ENCODE measurements around the gene UBE2R2. TPM values are rescaled to one million over a fixed set of nuclear protein-coding genes. Genes with fewer than 3 reads are reported as not detected.
"Not testable (repeated sequence)": the region's sequence is repeated elsewhere in the genome, so short reads cannot be mapped to it uniquely, and the experiment has no call there.

The UBE2R2 gene
- total RNA-seq, 1 donor from 2014 or later = 26.1 TPM

DNA sequence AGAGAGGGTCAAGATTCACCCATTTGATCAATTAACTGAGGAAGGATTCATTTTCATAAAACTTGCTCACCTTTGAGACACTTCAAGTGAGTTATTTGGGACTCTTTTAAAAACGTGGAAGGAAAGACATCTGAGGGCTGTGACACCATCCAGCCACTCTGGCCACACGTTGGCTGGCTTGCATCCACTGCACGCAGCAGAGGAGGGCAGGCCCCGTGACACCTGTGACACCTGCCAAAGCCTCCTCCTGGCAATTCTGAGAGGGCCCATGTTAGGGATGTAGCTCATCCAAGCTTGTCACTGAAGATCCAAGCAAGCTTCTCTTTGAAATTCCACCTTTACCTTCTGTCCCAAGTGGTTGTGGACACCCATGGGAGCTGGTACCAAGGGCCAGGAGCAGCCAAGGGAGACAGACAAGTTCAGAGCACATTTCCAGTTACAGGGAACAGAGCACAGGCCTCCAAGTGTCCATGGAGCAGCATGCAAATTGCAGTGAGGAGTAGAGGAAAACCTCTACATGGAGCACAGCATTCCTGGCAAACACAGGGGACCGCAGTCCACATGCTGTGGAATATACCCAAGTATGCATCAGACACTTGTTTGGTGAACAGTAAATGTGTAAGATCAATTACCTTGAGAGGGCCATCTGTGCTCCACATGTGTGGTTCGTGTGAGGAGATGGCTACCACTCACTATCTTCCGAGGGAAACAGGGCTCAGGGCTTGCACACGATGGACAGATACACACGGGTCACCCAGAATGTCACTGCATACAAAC, 16.8 kb upstream of the UBE2R2 start:
- peak; percentile 26 for DNase-seq

DNA sequence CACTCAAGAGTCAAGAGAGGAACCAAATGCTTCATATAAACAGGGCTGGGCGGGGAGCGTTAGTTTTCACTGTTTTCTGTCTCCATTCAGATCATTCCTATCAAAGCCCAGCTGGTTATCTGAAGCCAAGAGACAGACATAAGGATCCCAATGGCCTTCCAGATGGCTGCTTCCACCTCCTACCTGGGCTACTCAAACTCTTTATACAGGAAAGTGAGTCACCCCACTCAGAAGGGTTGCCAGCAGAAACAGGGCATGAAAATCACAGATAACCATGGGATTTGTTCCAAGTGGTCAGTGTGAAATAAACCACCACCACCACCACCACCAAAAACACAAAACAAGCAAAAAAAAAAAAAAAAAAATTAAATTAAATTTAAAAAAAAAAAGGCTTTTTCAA, 16.1 kb upstream of the UBE2R2 start:
- DNase-seq = no peak

DNA sequence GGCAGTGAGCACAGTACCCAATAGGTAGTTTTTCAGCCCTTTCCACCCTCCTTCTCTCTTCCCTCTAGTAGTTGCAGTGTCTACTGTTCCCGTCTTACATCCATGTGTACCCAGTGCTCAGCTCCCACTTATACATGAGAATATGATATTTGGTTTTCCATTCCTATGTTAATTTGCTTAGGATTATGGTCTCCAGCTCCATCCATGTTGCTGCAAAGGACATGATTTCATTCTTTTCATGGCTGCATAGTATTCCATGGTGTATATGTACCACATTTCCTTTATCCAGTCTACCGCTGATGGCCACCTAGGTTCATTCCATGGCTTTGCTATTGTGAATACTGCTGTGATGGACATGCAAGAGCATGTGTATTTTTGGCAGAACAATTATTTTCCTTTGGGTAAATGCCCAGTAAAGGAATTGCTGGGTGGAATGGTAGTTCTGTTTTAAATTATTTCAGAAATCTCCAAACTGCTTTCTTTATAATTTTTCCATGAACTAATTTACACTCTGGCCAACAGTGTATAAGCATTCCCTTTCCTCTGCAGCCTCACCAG, 14.9 kb upstream of the UBE2R2 start:
- not testable (repeated sequence) for DNase-seq

DNA sequence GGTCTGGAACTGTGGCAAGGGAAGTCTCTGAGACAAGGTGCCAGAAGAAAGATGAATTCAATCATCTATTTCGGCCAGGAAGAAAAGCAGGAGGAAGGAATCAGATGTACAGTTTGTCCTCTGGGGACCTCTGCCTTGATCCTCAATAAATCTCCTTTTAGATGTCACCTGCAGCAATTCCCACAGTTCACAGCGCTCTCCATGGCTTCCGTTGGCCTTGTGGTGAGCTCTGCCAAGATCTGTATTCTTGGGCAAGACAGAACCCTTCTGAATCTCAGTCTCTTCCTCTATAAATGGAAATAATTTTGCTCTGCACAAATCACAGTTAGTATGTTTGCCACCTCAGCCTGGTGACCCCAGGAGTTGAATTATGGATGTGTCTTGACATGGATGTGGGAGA, 12.8 kb upstream of the UBE2R2 start:
- not testable (repeated sequence) for DNase-seq

DNA sequence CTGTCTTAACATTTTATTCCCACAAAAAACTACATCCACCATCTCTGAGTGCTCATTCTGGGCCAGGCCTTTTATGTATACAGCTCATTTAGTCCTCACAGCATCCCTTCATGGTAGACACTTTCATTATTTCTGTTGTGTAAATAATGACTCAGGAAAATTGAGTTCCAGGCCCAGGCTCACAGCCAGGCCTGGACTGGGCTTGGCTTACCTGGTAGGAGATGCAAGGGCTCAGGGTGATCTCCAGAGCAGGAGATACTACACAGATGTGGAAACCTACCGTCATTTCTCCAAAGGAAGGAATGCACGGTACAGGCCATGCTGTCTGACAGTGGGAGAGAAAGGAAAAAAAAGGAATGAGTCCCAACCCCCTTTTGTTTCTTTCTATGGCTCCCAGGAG, 9.8 kb upstream of the UBE2R2 start:
- not testable (repeated sequence) for DNase-seq

DNA sequence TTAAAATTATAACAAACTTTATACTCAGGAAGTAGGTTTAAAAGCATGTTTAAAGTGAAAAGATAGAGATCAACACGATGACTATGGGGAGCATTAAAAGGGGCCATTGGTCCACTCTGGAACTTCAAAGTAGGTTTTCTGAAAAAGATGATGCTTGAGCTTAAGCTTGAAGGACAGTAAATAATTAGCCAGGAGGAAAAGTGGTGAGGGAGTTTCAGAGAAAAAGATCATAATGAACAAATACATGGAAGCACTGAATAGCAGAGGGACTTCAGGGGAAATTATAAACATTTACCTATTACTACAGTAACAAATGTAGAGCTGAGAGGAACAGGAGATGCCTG, 8.0 kb upstream of the UBE2R2 start:
- not testable (repeated sequence) for DNase-seq

DNA sequence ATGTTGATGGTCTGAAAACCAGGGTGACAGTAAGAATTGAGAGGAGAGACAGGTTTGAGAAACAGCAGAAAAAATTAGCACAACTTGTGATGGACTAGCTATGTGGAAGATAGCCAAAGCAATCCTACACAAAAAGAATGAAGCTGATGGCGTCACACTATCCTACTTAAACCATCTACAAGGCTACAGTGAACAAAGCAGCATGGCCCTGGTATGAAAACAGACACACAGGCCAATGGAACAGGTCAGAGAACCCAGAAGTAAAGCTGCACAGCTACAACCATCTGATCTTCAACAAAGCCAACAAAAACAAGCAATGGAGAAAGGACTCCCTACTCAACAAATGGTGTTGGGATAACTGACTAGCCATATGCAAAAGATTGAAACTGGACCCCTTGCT, 7.5 kb upstream of the UBE2R2 start:
- DNase-seq = no peak

DNA sequence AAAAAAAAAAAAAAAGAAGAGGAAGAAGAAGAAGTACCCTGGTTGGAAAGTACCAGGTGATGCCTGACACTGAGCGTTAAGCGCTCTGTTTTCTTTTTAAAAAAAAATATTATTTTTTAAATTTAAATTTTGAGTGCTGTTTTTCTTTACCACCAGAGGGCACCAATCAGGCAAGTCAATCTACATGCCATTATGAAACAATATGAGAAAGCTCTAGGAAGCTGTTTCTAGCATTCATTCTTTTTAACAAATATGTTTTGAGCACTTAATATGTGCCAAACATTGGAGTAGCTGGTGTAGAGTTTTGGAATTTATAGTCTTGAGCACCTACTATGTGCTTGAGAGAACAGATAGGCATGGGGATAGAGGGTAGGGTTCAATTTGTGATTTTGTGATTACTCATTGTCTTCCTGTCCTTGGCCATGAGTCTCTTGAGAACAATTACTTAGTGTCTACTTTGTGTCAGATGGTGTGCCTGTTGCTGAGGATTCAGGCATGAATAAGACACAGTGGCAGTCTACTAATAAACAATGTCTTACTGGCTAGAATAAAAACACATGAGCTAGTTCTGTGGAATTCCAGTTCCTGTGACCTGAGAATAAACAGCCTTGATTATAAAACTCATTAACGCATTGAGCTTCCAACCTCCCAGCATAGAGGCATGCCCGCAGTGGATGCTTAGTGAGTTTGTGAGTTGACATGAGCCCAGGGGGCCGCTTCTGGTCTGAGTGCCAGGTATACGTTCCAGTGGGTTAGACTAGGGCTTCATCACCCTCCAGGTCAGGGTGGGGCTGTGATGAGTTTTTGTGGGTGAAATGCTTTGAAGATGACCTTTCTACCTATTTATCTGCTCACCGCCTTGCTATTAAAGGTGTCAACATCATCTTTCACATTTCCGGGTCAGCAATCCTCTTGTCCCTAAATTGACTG, 3.0 kb upstream of the UBE2R2 start:
- DNase-seq = peak; percentile 69

DNA sequence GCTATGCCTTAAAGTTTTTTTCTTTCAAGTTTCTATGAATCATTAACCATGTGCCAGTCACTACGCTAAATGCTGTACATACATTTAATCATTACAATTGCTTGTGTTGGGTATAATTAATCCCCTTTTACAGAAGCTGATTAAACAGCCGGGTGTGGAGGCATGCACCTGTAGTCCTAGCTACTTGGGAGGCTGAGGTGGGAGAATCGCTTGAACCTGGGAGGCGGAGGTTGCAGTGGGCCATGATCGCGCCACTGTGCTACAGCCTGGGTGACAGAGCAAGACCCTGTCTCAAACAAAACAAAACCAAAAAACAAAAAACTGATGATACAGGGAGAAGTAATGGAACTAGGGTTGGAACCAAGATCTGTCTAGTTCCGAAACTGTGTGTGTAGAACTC, 1.2 kb upstream of the UBE2R2 start:
- DNase-seq = no peak

DNA sequence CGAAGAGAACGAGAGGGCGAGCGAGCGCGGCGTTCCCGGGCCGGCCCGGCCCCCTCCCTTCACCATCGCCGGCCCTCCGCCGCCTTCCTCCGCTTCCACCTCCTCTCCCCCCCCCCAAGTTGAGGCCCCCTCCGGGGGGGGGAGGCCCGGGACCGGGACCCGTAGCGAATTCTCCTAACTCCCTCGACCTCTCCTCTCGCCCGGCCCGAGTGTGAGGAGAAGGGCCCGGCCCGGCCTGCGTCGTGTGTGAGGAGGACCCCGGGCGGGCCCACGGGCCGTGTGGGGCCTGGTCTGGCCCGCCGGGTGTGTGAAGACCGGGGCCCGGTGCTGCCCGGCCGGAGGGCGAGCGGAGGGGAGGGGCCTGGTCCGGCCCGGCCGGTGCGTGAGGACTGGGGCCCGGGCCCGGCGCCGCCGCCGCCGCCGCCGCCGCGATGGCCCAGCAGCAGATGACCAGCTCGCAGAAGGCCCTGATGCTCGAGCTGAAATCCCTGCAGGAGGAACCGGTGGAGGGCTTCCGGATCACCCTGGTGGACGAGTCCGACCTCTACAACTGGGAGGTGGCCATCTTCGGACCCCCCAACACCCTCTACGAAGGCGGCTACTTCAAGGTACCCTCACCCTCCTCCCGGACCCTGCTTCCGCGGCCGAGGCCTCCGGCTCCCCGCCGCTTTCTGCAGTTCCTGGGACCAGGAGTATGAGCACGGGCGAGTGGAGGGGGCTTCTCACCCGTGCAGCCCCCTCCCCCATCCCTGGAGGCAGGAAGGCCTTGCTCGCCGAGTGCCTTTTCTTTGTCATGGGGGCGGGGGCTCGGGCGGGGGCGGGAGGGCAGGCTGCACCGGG, 587 bp downstream of the UBE2R2 start:
- peak; percentile 75 for DNase-seq

DNA sequence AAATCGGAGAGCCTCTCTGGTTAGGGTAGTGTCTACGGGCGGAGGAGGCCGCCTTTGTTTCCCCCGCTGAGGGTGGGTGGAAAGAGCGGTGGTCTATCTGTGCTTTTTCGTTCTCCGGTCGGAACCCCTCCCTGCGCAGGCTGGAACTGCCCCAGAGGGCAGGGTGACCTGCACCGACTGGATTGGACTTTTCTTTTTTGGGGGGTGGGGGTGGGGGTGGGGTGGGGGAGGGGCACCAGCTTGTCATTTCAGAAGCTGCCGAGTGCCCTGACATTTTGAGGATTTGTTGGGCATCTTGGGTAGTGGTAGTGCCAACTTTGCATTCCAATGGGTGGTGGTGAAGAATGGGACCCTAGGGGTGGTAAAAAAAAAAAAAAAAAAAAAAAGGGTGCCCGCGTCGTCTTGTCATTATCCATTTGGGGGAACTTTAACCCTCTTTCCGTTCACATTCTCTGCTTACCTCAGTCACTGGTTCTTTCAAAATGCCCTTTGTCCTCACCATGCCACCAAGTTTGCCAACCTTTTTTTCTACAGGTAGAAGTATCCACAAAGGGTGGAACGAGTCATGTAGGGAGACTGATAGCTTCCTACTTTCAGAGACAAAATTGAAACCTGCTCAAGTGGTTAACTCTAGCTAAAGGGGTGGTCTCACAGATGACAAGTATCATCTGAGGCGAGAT, 1.3 kb downstream of the UBE2R2 start:
- DNase-seq = peak; percentile 49

DNA sequence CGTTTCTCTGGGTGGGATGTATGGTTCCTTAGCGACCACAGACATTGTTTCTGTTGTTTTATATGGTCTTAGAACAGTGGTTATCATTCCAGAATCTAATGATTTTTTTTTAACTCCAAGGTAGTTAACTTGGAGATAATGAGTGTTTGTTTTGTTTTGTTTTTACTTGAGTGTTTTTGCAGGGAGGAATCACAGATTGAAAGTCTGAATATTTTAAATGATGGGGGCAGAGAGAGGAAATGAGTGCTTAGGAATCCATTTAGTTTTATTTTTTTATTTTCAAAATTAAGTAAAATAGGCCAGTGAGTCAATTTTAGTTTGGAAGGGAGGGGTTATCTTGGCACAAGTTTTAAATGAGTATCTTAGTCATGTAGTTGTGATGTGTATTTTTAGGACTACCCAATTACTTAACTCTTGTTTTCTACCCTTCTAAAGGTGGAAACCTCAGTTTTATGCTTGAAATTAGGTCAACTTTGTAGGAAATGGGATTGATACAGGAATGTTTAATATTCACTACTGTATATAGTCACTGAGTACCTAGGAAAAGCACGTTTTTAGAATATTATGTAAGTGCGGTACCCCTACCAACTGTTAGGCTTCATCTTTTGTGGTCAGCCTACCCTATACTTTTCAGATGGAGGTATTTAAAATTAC, 2.0 kb downstream of the UBE2R2 start:
- no peak for DNase-seq

DNA sequence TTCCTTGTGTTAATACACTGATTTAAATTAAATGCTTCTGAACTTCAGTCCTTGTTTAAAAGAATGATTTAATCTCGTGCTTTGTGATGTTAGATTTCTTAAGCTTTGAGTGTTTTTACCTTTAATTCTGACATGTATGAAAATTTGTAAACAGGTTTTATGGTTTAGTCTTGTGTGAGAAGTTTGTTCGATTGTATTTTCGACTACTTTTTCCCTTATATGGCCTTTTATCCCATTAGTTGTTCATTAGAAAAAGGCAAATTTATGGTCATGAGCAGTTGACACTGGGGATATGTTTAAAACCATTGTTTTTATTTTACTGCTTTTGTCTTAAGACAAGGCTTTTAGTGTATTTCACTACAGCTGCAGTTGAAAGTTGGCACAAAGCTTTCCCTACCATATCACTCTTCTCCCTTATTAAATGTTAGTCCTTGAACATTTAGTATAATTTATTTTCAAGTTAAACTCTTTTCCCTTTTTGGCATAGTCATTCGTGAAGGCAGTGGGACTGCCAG, 3.3 kb downstream of the UBE2R2 start:
- no peak for DNase-seq

DNA sequence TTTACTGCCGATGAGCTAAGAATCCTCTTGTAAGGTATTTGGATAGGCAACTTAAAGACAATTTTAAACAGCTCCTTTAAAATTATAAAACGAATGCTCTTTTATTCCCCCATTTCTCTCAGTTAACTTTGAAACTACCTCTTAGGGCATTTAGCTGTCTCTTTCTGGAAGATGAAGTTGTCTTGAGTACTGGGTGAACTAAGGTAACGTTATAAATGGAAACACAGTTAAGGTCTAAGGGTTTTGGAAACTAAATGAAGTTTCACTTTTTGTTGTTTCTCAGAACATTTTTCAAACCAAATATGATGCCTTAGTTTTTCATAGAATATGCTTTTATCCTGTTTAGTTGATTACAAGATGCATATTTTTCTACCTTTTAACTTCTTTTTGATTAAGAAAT, 6.8 kb downstream of the UBE2R2 start:
- DNase-seq = no peak

DNA sequence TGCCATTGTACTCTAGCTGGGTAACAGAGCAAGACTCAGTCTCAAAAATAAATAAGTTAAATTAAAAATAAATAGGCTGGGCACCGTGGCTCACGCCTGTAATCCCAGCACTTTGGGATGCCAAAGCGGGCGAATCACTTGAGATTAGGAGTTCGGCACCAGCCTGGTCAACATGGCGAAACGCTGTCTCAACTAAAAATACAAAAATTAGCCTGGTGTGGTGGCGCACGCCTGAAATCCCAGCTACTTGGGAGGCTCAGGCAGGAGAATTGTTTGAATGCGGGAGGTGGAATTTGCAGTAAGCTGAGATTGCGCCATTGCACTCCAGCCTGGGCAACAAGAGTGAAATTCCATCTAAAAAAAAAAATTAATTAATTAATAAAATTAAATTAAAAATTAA, 10.3 kb downstream of the UBE2R2 start:
- DNase-seq = not testable (repeated sequence)

DNA sequence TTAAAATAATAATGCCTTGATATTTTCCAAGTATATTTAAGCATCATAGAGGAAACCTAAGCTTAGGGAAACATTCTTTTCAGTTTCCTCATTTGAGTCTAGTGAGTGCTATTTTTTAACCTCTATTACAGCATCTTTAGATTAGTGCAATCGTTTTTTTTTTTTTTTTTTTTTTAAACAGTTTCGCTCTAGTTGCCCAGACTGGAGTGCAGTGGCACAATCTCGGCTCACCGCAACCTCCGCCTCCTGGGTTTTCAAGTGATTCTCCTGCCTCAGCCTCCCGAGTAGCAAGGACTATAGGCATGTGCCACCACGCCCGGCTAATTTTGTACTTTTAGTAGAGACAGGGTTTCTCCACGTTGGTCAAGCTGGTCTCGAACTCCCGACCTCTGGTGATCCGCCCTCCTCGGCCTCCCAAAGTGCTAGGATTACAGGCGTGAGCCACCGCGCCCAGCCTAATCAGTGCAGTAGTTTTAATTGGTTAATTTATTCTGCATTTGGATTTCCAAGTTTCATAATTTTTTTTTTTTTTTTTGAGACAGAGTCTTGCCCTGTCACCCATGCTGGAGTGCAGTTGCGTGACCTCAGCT, 12.8 kb downstream of the UBE2R2 start:
- not testable (repeated sequence) for DNase-seq

DNA sequence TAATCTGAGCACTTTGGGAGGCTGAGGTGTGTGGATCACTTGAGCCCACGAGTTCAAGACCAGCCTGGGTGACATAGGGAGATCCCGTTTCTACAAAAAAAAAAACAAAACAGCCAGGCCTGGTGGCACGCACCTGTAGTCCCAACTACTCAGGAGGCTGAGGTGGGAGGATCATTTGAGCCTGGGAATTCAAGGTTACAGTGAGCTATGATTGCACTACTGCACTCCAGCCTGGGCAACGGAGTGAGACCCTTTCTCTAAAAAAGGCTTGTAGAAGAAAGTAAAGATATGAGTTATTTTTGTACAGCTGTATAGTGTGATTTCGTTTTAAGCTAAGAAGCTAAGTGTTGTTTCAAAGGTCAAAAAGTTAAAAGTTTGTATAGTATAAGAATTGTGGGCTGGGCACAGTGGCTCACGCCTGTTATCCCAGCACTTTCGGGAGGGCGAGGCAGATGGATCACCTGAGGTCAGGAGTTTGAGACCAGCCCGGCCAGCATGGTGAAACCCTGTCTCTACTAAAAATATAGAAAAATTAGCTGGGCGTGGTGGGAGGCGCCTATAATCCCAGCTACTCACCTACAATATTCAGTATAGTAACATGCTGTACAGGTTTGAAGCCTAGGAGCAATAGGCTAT, 18.8 kb downstream of the UBE2R2 start:
- no peak for DNase-seq

DNA sequence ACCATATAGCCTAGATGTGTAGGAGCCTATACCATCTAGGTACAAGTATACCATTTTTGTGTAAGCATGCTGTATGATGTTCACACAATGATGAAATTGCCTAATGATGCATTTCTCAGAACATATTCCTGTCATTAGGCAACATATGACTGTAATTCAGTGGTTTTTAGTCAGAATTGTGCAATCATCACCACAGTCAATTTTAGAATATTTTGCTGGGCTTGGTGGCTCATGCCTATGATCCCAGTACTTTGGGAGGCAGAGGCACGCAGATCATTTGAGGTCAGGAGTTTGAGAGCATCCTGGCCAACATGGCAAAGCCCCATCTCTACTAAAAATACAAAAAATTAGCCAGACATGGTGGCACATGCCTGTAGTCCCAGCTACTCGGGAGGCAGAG, 19.3 kb downstream of the UBE2R2 start:
- DNase-seq = not testable (repeated sequence)

DNA sequence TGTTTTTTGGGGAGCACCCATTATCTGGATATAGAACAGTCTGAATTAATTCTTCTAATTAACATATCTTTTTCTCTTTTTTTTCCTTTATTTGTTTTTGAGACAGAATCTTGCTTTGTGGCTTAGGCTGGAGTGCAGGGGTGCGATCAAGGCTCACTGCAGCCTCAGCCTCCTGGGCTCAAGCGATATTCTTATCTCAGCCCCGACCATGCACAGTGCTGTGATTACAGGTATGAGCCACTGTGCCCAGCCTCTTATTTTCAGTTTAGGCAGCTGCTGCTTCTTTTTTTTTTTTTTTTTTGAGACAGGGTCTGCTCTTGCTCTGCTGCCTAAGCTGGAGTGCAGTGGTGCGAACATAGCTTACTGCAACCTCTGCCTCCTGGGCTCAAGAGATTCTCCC, 20.2 kb downstream of the UBE2R2 start:
- no peak for DNase-seq

DNA sequence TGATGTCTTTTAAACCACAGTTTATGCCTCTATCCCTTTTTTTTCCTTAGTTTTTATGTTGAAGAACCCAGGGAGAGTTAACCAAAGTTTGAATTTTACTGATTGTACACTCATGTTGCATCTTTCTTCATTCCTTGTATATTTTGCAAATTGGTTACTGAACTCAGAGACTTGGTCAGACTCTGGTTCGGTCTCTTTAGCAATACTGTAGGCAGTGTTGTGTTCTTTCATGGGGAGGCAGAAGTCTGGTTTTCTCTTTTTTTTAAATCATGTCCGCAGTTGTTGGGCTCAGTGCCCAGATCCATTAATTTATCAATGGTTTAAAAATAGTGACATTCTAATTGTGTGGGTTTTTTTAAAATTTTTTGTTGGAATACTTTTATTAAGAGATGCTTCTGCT, 23.4 kb downstream of the UBE2R2 start:
- DNase-seq = no peak
